HT-29 (cell line): ENCODE data around the gene GJB2. TPM values are rescaled to one million over a fixed set of nuclear protein-coding genes. Genes with fewer than 3 reads are reported as not detected.

Experiments
- DNase-seq: peaks from one replicate; pipeline ENCODE4 v3.0.0-alpha.2; 2015; ENCODE audit warnings: low spot score
- total RNA-seq: library from RNA; depleted of rRNA; stranded (reverse); fragments of >200 nt; shearing (Covaris generic); gene quantifications from 2 replicates; pipeline ENCODE4 v1.2.3, GENCODE V29; 2014; rRNA removed

The GJB2 gene
- total RNA-seq: 41.9 and 50.1 TPM in 2 replicates

- peak; percentile 59 for DNase-seq
These were observed at the start of gene GJB2 for GRCh38 chr13:20192836-20193161. Gene GJB2 (minus strand): TSS chr13:20192938. CDS start chr13:20189581, 3,357 bp downstream.

- no peak for DNase-seq
These were observed 48.9 kb upstream of the GJB2 start for GRCh38 chr13:20241593-20241992.

GRCh38 chr13:20239748-20240147, 47.0 kb upstream of the GJB2 start:
- no peak for DNase-seq

- no peak for DNase-seq
These were observed 40.0 kb upstream of the GJB2 start for GRCh38 chr13:20232556-20233277.

- peak; percentile 46 for DNase-seq
These were observed 39.3 kb upstream of the GJB2 start, which contains the start of gene GJB6 for GRCh38 chr13:20231839-20232555. Gene GJB6 (minus strand): TSS chr13:20232319. CDS start chr13:20223480, 8,839 bp downstream.

GRCh38 chr13:20230913-20231838, 38.4 kb upstream of the GJB2 start:
- DNase-seq: no peak

GRCh38 chr13:20227730-20228129, 35.0 kb upstream of the GJB2 start:
- DNase-seq: no peak

- no peak for DNase-seq
These were observed 34.5 kb upstream of the GJB2 start for GRCh38 chr13:20227288-20227687.

GRCh38 chr13:20222553-20222952, 29.8 kb upstream of the GJB2 start:
- no peak for DNase-seq

GRCh38 chr13:20221772-20222171, 29.0 kb upstream of the GJB2 start:
- DNase-seq: no peak

GRCh38 chr13:20219577-20219976, 26.8 kb upstream of the GJB2 start:
- no peak for DNase-seq

GRCh38 chr13:20217168-20217567, 24.4 kb upstream of the GJB2 start:
- DNase-seq: no peak

- DNase-seq: no peak
These were observed 17.2 kb upstream of the GJB2 start for GRCh38 chr13:20209948-20210347.

- DNase-seq: no peak
These were observed 14.0 kb upstream of the GJB2 start for GRCh38 chr13:20206698-20207235.

- no peak for DNase-seq
These were observed 13.4 kb upstream of the GJB2 start for GRCh38 chr13:20206065-20206697.

GRCh38 chr13:20198781-20199180, 6.0 kb upstream of the GJB2 start:
- DNase-seq: peak; percentile 66

GRCh38 chr13:20197361-20197834, 4.7 kb upstream of the GJB2 start:
- DNase-seq: peak; percentile 92

- DNase-seq: no peak
These were observed 3.1 kb upstream of the GJB2 start for GRCh38 chr13:20195801-20196200.

GRCh38 chr13:20193907-20194631, 1.3 kb upstream of the GJB2 start:
- no peak for DNase-seq

GRCh38 chr13:20193162-20193906, 596 bp upstream of the GJB2 start:
- DNase-seq: peak; percentile 31
